ENCODE measurements around the gene SELENOT.

GRCh38 chr3:150603980-150604319 lies 829 bp downstream of the SELENOT start:
- TF ChIP-seq CTCF (IDR thresholded peaks at IDR 0.05) (no peak), EP300 (IDR thresholded peaks at IDR 0.05) (no peak), POLR2A (IDR thresholded peaks at IDR 0.05) (no peak)

Measured in sigmoid colon (tissue), 4 donors.